SIG-M5 treated with dmso at 0.1 percent for 504 hours (cell line): ENCODE data around the gene ARPP21.
"Not testable (repeated sequence)": the region's sequence is repeated elsewhere in the genome, so short reads cannot be mapped to it uniquely, and the experiment has no call there.

ENCODE experiments used
- DNase-seq: peaks from one replicate; lab custom pipeline; 2025; ENCODE audit not compliant: unreplicated experiment; lab: John Stamatoyannopoulos, UW

ARPP21 gene

DNA sequence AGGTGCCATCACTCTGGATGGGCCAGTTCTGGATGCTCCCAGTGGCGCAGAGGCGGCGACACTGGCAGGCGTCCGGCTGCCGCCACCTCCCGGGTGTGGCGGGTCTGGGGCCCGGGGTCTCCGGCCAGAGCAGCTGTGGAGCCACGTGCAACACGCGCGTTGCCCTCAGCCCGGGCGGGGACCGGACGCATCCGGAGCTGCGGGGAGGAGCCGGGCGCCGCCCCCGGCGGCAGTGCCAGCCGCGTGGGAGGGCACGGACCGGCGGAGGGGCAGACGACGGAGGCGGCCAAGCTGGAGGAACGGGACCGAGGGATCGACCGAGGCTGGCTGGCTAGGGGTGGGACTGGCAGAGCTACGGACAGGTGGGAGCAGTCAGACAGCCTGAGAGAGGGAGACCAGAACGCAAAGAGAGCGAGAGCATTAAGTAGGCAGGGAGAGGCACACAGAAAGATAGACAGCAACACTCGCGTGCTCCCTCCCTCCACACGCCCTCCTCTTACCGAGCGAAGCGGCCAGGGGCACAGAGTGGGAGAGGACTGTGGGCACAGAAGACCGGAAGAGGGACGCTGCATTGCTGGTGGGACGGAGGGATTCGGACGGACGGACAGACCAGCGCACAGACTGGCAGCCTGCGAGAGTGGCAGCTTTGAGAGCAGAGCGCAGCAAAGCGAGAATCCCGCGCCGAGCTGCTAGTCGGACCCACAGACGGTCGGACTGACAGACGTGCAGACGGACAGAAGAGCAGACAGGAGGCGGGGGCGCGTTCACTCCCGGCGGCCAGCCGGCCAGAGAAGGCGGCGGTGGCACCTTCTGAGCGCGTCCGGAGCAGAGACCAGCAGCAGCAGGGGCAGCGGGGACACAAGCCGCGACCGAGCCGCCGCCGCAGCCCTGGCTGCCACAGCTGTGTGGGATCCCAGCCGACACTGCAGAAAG is at the start of gene ARPP21:
ARPP21 (plus strand) TSS at position 272 of the 933 bp plus-strand sequence. CDS start 42,227 bp downstream, outside the sequence.
- no peak for DNase-seq

DNA sequence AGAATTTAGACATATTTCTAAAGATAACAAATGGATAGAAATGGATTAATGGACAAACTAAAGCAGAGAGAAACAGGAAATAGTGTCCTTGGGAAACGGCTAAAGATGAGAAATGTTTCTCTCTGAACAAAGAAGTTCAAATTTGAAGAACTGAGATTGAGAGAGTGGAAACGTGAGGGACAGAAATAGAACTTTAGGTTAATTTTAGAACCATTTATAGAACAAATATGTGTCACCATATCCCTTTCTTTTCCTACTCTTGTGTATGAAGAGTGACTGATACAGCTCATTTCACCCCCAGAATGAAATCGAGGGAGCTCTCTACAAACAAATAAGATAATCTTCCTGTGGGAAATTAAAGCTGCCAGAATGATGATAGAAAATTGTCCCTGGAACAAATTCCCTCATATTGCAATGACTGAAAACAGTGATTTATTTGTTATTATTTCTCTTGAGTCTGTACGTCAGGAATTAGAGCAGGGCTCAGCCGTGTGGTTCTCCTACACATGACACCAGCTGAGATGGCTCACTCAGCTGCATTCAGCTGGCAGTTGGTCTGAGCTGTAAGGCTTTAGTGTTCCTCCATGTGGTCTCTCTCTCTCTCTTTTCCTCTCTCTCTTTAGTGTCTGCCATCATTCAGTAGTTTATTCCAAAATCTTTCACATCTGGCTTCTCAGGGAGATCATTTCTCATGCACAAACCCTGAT is 46.6 kb upstream of the ARPP21 start:
- no peak for DNase-seq

DNA sequence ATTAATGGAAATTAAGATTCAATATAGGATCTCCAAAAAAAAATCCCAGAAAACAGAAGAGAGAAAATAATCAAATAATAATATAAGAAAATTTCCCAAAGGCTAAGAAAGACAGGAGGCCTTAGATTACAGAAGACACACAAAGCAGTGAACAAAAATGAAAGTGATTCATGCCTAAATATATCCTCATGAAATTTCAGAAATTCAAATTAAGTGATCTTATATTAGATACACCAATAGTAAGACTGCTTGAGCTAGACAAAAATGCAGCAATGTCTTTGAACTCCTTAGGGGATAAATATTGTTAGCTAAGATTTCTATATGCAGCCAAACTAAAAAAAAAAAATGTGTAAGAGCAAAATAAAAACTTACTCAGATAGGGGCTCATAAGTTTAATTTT is 44.6 kb upstream of the ARPP21 start:
- no peak for DNase-seq

DNA sequence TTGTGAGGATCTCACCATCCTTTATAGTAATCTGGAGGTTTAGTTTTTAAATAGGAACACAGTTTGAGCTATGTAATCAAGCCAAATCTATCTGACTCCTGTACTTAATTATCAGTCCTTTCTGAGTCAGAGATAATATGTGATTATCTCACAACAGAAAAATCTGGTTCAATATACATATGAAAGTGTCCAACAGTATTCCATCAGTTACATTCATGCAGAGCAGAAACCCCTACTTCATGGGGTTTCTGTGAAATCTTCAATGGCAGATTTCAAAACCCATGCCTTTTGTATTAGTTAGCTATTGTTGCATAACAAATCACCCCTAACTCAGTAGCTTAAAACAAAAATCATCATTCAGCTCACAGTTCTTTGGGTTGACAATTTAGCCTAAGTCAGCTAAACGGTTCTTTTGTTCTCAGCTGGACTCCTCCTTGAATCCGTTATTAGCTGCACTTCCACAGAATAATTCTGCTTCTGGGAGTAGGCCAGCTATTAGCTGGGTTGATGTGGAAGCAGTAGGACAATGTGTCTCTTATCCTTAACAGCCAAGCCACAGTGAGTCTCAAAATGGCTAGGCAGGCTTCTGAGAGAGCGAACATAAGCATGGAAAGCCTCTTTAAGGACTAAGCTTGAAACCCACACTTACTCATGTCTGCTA is 42.9 kb upstream of the ARPP21 start:
- DNase-seq: no peak

DNA sequence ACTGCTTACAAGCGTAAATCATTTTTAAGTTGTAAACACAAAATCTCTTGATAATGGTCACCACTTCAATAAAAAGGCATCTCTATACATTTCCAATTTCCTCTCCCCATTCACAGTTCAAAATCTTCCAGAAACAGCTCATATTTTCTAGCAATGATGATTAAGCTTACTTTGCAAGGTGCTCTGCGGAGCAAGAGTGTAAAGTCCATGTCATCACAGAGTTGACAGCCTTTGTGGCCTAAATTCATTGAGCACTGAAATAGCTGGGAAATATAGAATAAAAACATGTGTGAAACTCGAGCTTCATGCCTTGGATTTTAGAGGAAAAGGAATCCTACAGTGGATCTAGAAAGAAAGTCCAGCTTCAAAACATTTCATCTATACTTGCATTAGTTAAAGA is 41.8 kb upstream of the ARPP21 start:
- DNase-seq: no peak

DNA sequence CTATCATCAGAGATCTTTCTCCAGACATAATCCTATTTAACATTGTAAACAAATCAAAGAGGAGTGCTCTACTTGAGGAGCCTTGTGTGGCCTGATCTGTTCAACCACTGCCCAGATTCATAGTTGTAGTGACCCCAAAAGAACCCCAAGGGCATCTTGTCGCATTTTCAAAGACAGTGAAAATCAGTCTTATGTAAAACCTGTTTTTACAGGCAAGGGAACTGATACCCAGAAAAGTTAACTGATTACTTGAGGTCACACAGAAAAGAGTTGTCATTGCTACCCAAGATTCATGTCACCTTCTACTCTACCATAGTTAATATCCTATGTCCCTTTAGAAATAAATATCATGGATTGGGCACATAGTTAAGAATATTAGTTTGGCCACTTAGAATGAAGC is 40.5 kb upstream of the ARPP21 start:
- no peak for DNase-seq

DNA sequence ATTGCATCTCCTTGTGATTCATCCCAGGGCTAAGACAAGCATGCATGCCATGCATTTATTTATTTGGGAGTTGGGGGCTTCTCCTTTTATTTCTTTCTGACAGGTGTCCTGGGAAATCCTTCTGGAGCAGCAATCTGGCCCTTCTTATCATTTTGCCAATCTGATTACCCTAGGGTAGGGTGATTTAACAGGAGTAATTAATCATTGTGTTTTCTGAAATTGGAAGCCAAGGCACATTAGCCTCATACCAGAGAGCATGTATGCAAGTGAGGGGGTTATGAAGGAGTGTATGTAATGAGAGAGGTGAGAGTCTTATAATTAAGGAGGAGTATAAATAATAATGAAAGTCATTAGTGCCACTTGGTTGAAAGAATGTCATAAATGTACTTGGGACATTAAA is 37.4 kb upstream of the ARPP21 start:
- DNase-seq: no peak

DNA sequence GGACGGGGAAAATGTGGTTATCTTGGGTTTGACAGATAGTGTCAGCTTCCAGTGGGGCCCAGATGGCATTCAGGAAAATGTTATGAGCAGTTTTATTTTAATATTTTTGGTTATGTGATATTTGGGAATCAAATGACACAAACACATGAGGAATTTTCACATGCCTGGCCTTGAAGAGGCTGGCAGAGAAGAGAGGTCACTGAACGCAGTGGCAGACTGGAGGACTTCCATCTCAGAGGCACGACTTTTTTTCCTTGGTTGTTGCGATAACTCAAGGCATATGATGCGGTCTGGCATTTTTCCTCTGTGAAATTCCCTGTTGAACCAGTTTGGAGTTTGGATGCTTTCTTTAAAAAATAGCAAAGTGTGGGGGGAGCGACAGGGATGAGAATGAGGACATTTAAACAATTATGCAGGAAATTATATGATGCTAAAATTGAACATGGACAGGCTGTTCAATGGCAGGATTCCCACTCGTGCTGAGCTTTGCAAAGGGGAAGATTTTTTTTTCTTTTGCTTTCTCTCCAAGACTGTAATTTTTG is 36.9 kb upstream of the ARPP21 start:
- DNase-seq: no peak

DNA sequence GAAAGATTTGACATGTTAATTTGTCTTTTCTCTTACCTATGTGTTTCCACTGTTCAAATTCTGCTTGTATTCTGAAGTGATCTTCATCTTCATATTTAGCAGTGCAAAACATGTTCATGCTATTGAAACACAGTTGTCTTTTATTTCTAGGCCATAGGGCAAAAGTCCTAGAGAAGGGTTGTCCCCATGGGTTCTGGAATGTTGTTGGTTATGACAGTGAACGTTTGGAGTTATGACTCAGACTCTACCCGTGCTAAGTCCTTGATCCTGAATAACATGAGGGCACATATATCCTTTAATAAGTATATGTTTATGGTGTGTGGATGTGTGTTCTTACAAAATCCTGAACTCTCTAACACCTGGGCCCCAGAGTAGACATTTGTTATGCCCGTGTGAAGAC is 23.0 kb upstream of the ARPP21 start:
- DNase-seq: no peak

DNA sequence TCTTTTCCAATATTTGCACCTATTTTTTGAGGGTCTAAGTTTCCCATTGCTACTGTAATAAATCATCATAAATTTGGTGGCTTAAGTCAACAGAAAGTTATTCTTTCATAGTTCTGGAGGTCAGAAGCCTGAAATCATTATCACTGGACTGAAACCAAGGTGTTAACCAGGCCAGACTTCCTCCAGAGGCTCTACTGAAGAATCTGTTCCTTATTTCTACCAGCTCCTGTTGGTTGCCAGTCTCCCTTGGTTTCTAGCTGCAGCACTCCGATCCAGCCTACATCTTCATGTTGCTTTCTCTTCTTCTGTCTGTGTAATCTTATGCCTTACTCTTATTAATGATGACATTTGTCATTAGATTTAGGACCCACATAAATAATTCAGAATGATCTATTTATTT is 22.0 kb upstream of the ARPP21 start:
- no peak for DNase-seq

DNA sequence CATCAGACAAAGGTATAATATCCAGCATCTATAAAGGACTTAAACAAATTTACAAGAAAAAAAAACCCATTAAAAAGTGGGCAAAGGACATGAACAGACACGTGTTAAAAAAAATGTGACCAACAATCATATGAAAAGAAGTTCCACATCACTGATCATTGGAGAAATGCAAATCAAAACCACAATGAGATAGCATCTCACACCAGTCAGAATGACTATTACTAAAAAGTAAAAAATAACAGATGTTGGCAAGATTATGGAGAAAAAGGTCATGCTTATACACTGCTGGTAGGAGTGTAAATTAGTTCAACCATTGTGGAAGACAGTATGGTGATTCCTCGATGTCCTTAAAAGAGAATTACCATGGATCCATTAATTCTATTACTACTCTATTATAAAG is 19.1 kb upstream of the ARPP21 start:
- not testable (repeated sequence) for DNase-seq

DNA sequence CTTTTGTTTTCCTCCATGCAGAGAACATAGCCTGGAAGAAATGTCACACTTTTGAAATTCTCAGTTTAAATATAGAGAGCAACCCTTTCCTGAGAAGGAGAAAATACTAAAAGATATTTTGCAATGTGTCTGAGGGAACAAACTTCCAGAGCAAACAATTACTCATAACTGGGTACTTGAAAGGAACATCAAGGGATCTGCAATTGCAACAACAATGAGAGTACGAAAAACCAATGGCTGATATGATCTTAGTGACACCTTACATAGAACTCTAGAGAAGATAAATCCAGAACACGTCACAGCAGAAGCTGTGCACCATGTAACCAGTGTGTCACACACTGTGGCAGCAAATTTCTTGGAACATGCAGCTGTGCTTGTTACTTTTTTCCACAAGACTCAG is 14.6 kb upstream of the ARPP21 start:
- no peak for DNase-seq

DNA sequence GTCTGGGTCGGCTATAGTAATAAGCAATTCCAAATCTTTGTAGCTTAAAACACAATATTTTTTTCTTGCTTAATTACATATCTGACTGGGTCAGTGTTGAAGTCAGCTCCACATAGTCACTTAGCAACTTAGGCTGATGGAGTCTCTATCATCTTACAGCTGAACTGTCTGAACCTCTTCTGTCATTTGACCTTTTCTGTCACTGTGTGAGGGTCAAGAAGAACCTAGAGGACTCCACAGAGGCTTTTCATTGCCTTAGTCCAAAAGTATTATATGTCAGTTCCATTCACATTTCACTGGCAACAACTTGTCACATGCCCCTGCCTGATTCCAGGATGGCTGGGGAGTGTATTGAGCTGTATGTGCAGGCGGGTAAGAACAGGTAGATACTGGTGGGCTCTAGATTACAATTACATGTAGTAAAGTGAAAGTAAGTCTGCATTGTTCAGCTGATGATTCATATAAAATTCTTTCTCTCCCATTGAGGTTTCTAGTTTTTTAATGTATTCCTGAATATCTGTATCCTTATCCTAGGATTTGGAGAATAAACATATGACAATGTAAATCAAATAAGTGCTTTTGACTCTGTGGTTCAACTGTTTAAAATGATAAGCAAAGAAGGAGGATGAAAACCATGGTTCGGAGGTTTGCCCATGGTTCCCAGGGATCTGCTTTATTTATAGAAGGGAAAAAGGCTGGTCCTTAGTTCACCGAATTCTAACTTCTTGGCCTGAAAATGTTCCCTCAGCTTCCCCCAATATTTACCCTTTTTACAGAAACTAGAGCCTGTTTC is 5.8 kb upstream of the ARPP21 start:
- DNase-seq: no peak

DNA sequence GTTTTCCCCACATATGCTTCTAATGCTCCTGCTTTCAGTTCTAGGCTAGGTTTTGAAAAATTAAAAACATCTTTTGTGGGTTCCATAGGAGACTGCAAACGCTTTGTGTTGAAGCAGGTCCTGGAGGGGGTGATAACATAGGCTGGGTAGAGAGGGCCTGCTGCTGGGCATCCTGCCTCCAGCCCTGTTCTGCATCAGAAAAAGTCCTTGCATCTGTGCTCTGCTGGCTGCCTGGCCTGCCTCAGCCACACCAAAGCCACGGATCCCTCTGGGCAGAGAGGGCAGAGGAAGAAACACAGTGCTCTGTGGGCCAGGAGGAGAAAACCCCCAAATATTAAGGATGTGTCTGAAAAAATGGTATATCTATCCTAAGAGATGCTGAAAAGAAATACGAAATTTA is 3.9 kb upstream of the ARPP21 start:
- DNase-seq: no peak

DNA sequence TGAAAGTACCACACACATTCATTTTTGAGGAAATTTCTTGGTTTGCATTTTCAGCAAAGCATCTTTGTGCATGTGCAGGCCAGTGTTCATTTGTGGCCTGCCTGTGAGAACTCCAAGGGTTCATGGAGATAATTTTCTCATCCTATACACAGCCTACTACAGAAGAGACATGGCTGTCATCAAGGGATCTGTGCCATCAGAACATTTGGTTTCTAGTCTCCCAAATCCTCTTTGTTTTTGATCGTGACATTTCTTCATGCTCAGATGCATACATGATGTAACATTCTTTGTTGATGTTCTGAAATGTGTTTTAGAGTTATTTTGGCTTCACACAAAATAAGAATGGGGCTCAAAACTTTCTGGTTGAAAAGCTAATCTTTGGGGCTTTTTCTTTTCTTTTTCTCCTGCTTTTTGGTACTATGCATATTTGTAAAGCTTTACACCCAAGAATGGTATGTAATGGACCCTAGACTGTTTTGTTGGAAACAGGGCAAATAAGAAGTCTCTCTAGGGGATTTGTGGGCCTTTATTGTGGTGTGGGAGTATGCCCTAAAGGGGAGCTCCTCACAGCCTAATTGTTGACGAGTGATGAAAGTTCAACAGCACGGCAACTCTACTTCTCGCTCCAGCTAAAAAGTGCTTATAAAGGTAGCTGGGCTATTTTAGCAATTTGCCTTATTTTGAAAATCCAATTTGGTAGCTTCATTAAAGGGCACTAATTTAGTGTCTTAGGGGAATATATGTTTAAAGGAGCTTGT is 3.2 kb upstream of the ARPP21 start:
- no peak for DNase-seq

DNA sequence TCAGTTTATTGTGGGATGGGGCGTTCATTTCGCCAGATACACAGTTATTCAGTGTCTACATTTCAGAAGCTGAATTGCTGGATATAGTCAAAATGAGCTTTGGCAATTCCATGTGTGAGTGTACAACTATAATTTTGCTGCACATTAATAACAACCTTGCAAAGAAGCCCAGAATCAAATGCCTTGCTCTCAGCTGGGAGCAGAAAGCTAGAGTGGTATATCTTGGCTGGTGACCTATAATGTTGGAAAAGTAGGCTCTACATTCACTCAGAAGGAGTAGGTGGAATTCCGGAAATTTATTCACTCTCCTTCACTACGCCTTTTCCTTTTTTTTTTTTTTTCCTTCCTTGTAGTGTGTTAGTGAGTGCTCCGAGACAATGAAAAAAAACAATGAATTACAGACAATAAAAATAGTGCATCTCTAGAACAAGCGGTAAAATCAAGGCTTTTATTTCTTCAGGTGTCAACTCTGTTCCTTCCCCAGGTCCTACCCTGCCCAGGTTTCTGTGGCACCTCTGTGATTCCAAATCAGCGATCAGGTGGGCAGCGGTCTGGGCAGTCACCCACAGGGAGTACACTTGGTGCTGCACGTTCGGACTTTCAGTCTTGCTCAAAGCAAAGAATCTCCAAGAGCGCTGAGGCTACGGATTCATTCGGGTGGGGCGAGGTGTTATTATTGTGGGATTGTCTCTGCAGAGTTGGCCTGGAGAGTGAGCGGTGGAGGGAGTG is 910 bp upstream of the ARPP21 start:
- no peak for DNase-seq

DNA sequence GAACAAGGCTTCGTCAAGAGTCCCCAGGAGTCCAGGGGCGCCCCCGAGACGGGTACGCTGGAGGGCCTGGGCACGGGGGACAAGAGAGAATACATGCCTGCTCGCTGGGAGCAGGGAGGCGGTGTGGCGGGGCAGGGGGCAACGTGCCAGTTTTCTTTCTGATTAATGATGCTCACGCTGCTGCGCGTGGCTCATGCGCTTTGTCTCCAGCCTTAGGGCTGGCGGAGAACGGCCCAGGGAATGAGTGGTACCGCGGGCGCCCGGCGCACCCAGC is 408 bp upstream of the ARPP21 start:
- no peak for DNase-seq

DNA sequence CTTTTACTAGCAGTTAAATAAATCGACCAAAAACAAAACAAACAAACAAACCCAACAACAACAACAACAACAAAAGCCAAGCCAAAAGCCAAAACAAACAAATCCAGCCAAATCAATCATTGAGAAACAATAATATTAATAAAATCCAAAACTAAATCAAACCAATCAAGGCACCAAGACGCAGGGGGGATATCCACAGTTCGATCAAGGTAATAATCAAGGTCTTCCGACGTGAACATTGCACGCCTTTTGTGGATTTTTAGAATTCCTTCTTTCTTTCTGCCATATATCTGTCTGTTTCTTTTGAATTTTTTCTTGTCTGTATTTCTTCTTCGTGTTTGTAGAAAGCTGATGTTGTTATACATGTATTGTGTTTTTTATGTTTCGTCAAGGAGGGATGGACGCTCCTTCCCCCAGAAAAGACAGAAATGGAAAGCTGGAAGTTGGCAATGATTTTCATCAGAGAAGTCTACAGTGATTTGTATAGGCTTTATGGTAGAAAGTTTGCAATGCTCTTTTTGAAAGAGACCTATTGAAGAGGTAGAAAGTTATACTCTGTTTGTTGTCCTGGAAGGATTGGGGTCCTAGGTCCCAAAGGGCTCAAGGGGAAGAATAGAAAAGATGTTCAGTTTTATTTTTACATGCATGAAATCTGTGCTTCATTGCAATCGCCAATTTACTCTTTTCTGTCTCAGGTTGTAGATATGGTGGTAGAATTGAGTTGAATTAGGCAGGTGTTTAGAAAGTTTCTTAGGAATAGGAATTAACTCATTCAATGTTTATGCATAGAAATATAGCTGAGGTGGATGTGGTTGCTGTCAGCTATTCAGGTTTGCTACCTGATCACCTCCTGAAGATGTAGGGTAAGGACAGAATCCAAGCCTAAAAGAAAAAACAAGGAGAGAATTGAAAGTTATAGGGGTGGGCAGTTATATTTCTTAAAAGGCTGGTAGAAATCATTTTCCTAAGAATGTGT is 1.2 kb downstream of the ARPP21 start:
- DNase-seq: no peak
